Brain microvascular endothelial cell (primary cell): ENCODE results near the gene LRRC7.

Experiments
- DNase-seq: peaks from one replicate; pipeline ENCODE4 v3.0.0-alpha.2; 2020
- H3K27ac ChIP-seq: fragments of 250-450 bp; sonication (Bioruptor Pico); 2 replicates; pipeline ENCODE4 v1.5.1; 2020; ENCODE audit warnings: mild to moderate bottlenecking, moderate library complexity
- H3K27me3 ChIP-seq: fragments of 250-450 bp; sonication (Bioruptor Pico); replicated peaks from 2 replicates; pipeline ENCODE4 v1.5.1; 2020; ENCODE audit warnings: mild to moderate bottlenecking
- H3K36me3 ChIP-seq: fragments of 250-450 bp; sonication (Bioruptor Pico); replicated peaks from 2 replicates; pipeline ENCODE4 v1.5.1; 2020; ENCODE audit warnings: mild to moderate bottlenecking
- H3K4me3 ChIP-seq: 2 replicates; pipeline ENCODE4 v1.5.1; 2011; ENCODE audit warnings: low read depth, mild to moderate bottlenecking, control low read depth, low read length, moderate library complexity
- in situ Hi-C: cut with HindIII; loops from 2 replicates; pipeline ENCODE4 v1.10.0; 2017; ENCODE audit warnings: low sequenced_read_pairs, low pct_ligation_motif_present
- TF ChIP-seq, protein P1 (sequence below): IDR thresholded peaks from 2 replicates; pipeline ENCODE4 v1.5.1; 2011; ENCODE audit warnings: low read depth, mild to moderate bottlenecking, moderate library complexity, low read length, control low read depth, inconsistent platforms; ENCODE audit errors: missing control alignments

LRRC7 gene

DNA sequence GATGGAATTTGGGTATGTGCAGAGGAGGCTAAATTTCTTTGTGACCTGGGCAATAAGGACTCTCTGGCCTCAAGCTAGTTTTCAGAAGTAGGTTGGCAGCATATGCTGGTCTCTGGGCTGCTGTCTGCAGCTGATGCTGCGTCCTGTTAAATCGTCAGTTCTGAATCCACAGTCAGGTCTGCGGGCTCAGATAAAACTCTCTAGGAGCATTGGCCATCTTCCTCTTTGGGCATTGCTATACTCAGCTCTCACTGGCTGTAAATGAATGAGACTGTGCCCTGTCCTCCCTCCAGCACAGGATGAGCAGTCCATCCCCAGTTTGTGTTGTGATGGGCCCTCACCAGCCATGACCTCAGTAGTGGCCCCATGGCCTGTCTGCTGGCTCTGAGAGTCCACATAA, 365.0 kb downstream of the LRRC7 start:
- in situ Hi-C loops = no loop called here
- TF ChIP-seq, protein P1, sequence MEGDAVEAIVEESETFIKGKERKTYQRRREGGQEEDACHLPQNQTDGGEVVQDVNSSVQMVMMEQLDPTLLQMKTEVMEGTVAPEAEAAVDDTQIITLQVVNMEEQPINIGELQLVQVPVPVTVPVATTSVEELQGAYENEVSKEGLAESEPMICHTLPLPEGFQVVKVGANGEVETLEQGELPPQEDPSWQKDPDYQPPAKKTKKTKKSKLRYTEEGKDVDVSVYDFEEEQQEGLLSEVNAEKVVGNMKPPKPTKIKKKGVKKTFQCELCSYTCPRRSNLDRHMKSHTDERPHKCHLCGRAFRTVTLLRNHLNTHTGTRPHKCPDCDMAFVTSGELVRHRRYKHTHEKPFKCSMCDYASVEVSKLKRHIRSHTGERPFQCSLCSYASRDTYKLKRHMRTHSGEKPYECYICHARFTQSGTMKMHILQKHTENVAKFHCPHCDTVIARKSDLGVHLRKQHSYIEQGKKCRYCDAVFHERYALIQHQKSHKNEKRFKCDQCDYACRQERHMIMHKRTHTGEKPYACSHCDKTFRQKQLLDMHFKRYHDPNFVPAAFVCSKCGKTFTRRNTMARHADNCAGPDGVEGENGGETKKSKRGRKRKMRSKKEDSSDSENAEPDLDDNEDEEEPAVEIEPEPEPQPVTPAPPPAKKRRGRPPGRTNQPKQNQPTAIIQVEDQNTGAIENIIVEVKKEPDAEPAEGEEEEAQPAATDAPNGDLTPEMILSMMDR = no peak
- no peak overlapping the region for H3K27ac ChIP-seq
- H3K27me3 ChIP-seq = no peaks in the 10 kb centered on the region
- no peaks in the 10 kb centered on the region for H3K36me3 ChIP-seq
- no peak overlapping the region for H3K4me3 ChIP-seq
- no peak for DNase-seq

DNA sequence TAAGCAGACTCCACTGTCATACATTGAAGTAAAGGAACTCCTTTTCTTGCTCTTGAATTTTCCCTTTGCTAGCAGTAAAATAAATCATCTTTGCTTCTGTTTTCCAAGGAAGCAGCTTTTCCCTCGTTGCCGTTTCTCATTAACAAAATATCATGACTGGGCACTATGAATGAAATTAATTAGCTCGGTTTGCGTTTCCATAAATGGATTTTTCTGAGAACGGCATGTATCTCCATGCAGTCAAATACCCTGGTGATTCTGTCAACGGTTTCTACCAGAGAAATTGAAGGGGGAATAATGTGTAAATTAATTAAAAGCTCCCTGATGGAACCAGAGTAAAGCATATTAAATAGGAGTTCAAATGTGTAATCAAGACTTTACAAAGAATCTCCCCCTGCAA, 372.5 kb downstream of the LRRC7 start:
- H3K27ac ChIP-seq = no peak overlapping the region
- TF ChIP-seq, protein P1 = no peak
- in situ Hi-C loops = no loop called here
- H3K4me3 ChIP-seq = no peak overlapping the region
- DNase-seq = no peak
- no peaks in the 10 kb centered on the region for H3K36me3 ChIP-seq
- no peaks in the 10 kb centered on the region for H3K27me3 ChIP-seq

DNA sequence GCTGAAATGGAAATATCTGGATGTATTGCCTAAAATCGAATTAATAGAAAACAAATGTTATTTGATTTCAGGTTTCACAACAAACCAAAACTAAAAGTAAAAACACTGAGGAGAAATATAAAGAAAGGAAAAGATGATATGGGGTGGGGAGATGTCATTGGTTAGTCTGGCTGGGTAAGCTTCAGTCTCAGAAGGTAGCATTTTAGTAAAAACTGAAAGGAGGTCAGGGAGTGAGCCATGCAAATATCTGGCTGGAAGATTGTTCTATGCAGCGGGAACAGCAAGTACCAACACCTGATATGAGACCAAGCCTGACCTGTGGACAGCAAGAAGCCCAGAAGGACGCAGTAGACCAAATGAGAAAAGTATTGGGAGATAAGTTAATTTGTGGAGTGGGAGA, 373.1 kb downstream of the LRRC7 start:
- H3K27me3 ChIP-seq = no peaks in the 10 kb centered on the region
- TF ChIP-seq, protein P1 = no peak
- H3K4me3 ChIP-seq = no peak overlapping the region
- no peak for DNase-seq
- in situ Hi-C loops = no loop called here
- no peak overlapping the region for H3K27ac ChIP-seq
- no peaks in the 10 kb centered on the region for H3K36me3 ChIP-seq

- Histone ChIP-seq H3K27ac (no peak overlapping the region), H3K36me3 (no peaks in the 10 kb centered on the region), H3K27me3 (no peaks in the 10 kb centered on the region), H3K4me3 (no peak overlapping the region)
- no peak for DNase-seq
- in situ Hi-C loops = no loop called here
- TF ChIP-seq, protein P1 = no peak
Measured at GRCh38 chr1:69943030-69943429, 375.3 kb downstream of the LRRC7 start.

DNA sequence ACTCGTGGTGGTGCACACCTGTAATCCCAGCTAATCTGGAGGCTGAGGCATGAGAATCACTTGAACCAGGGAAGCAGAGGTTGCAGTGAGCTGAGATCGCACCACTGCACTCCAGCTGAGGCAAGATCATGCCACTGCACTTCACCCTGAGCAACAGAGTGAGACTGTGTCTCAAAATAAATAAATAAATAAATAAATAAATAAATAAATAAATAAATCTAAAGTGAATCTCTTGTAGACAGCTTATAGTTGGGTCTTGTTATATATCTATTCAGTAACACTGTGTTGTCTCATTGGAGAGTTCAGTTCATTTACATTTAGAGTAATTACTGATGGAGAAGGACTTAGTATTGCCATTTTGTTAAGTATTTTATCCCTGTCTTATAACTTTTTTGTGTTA, 379.2 kb downstream of the LRRC7 start:
- no peak for DNase-seq
- TF ChIP-seq, protein P1 = no peak
- Histone ChIP-seq H3K4me3 (no peak overlapping the region), H3K27me3 (no peaks in the 10 kb centered on the region), H3K36me3 (no peaks in the 10 kb centered on the region), H3K27ac (no peak overlapping the region)
- in situ Hi-C loops = no loop called here

- TF ChIP-seq, protein P1 = no peak
- Histone ChIP-seq H3K36me3 (no peaks in the 10 kb centered on the region), H3K27ac (no peak overlapping the region), H3K27me3 (no peaks in the 10 kb centered on the region), H3K4me3 (no peak overlapping the region)
- peak; percentile 23 for DNase-seq
- in situ Hi-C loops = no loop called here
Measured at GRCh38 chr1:69947837-69948236, 380.1 kb downstream of the LRRC7 start.
